ENCODE measurements around the gene PIK3C3.
A peak's percentile ranks its signal among the peaks of the same experiment; 100 is the strongest.

GRCh38 chr18:41933778-41934177, 21.3 kb upstream of the PIK3C3 start:
- TF ChIP-seq CTCF (IDR thresholded peaks at IDR 0.05; ENCODE audit: control extremely low read depth in 1 of 3, insufficient read depth in 1 of 3, low read depth in 1 of 3, low read length in 3 of 3): peak in 1 of 3 experiments; percentile 16; a peak in 1 of 4 replicates
- TF ChIP-seq USF2 (IDR thresholded peaks at IDR 0.05; ENCODE audit: low read length): no peak
- no peak for TF ChIP-seq GABPA (IDR thresholded peaks at IDR 0.05; ENCODE audit: borderline replicate concordance, insufficient read depth, low read length)
- no peak for TF ChIP-seq HDAC2 (IDR thresholded peaks at IDR 0.05; ENCODE audit: borderline replicate concordance in 1 of 2, low read depth in 2 of 2, low read length in 2 of 2)
- TF ChIP-seq KDM5A (IDR thresholded peaks at IDR 0.05; ENCODE audit: low read length): no peak
- TF ChIP-seq POLR2A (IDR thresholded peaks at IDR 0.05; ENCODE audit: control extremely low read depth in 1 of 2, low read depth in 2 of 2, low read length in 2 of 2): no peak
- no peak for TF ChIP-seq RBBP5 (IDR thresholded peaks at IDR 0.05; ENCODE audit: borderline replicate concordance, low read depth, low read length)
- no peak for TF ChIP-seq CEBPB (IDR thresholded peaks at IDR 0.05; ENCODE audit: low read depth, low read length)
